BLaER1 (cell line): ENCODE results near the gene MYO1D.
A peak's percentile ranks its signal among the peaks of the same experiment; 100 is the strongest.

Experiments used
- H3K27ac ChIP-seq: shearing (Covaris generic); formaldehyde crosslinking; 2 replicates; pipeline ENCODE4 v1.8.1; 2022
- H3K27me3 ChIP-seq: shearing (Covaris generic); formaldehyde crosslinking; 2 replicates; pipeline ENCODE4 v1.8.1; 2022
- H3K36me3 ChIP-seq: shearing (Covaris generic); formaldehyde crosslinking; 2 replicates; pipeline ENCODE4 v1.8.1; 2022
- H3K4me1 ChIP-seq: shearing (Covaris generic); formaldehyde crosslinking; 2 replicates; pipeline ENCODE4 v1.8.1; 2022
- H3K4me2 ChIP-seq: shearing (Covaris generic); formaldehyde crosslinking; 2 replicates; pipeline ENCODE4 v1.8.1; 2022
- H3K4me3 ChIP-seq: shearing (Covaris generic); formaldehyde crosslinking; 2 replicates; pipeline ENCODE4 v1.8.1; 2022
- H3K9ac ChIP-seq: shearing (Covaris generic); formaldehyde crosslinking; 2 replicates; pipeline ENCODE4 v1.8.1; 2022
- H3K9me3 ChIP-seq: shearing (Covaris generic); formaldehyde crosslinking; 2 replicates; pipeline ENCODE4 v1.8.1; 2022
- H4K20me1 ChIP-seq: shearing (Covaris generic); formaldehyde crosslinking; 2 replicates; pipeline ENCODE4 v1.8.1; 2022
- Cebpa-rat ChIP-seq: shearing (Covaris generic); IDR thresholded peaks from 2 replicates; pipeline ENCODE4 v1.8.1; 2022

MYO1D gene

GRCh38 chr17:32784113-32784512 lies 92.8 kb downstream of the MYO1D start:
- no peak for TF ChIP-seq Cebpa-rat
- Histone ChIP-seq H3K36me3 (no peaks in the 10 kb centered on the region), H3K27ac (no peak overlapping the region), H3K9me3 (0 out of 2 replicates have a peak, but pooled peaks cover 3% of the 10 kb centered on the region), H3K4me1 (no peaks in the 10 kb centered on the region), H3K4me3 (no peak overlapping the region), H3K9ac (no peak overlapping the region), H3K4me2 (no peak overlapping the region), H4K20me1 (peaks cover 5% of the 10 kb centered on the region; the same call in 1 of the 2 replicates), H3K27me3 (no peaks in the 10 kb centered on the region)

- H3K4me2 ChIP-seq = no peak overlapping the region
Measured at GRCh38 chr17:32783602-32784001, 93.3 kb downstream of the MYO1D start.

GRCh38 chr17:32780721-32781120 lies 96.2 kb downstream of the MYO1D start:
- Histone ChIP-seq H3K9me3 (no peaks in the 10 kb centered on the region), H3K4me2 (no peak overlapping the region), H4K20me1 (peaks cover 5% of the 10 kb centered on the region; the same call in 1 of the 2 replicates), H3K9ac (no peak overlapping the region), H3K27me3 (no peaks in the 10 kb centered on the region), H3K36me3 (no peaks in the 10 kb centered on the region), H3K27ac (no peak overlapping the region), H3K4me3 (no peak overlapping the region), H3K4me1 (no peaks in the 10 kb centered on the region)
- no peak for TF ChIP-seq Cebpa-rat

More at GRCh38 chr17:32783602-32784001, 93.3 kb downstream of the MYO1D start:
- no peak for TF ChIP-seq Cebpa-rat
- no peak overlapping the region for H3K4me3 ChIP-seq
- no peak overlapping the region for H3K9ac ChIP-seq
- no peaks in the 10 kb centered on the region for H3K27me3 ChIP-seq
- H3K36me3 ChIP-seq = no peaks in the 10 kb centered on the region
- 0 out of 2 replicates have a peak, but pooled peaks cover 1% of the 10 kb centered on the region for H3K9me3 ChIP-seq
- H4K20me1 ChIP-seq = peaks cover 5% of the 10 kb centered on the region; the same call in 1 of the 2 replicates
- no peaks in the 10 kb centered on the region for H3K4me1 ChIP-seq
- H3K27ac ChIP-seq = no peak overlapping the region

- TF ChIP-seq Cebpa-rat = no peak
- Histone ChIP-seq H3K9ac (no peak overlapping the region), H3K27ac (no peak overlapping the region), H3K9me3 (no peaks in the 10 kb centered on the region), H3K4me1 (no peaks in the 10 kb centered on the region), H3K27me3 (no peaks in the 10 kb centered on the region), H3K4me2 (no peak overlapping the region), H3K4me3 (no peak overlapping the region), H4K20me1 (peaks cover 4% of the 10 kb centered on the region; the same call in 1 of the 2 replicates), H3K36me3 (no peaks in the 10 kb centered on the region)
Measured at GRCh38 chr17:32777922-32778321, 99.0 kb downstream of the MYO1D start.

- Histone ChIP-seq H3K27ac (no peak overlapping the region), H4K20me1 (no peaks in the 10 kb centered on the region), H3K36me3 (no peaks in the 10 kb centered on the region), H3K4me2 (no peak overlapping the region), H3K9me3 (no peaks in the 10 kb centered on the region), H3K9ac (no peak overlapping the region), H3K27me3 (no peaks in the 10 kb centered on the region), H3K4me1 (peaks cover 4% of the 10 kb centered on the region; the same call in 1 of the 2 replicates), H3K4me3 (no peak overlapping the region)
- no peak for TF ChIP-seq Cebpa-rat
Measured at GRCh38 chr17:32777436-32777835, 99.5 kb downstream of the MYO1D start.

- H3K4me3 ChIP-seq = no peak overlapping the region
Measured at GRCh38 chr17:32774695-32775084, 102.2 kb downstream of the MYO1D start.

GRCh38 chr17:32773856-32774694 lies 102.8 kb downstream of the MYO1D start:
- H3K4me3 ChIP-seq = no peak overlapping the region
- no peaks in the 10 kb centered on the region for H3K9me3 ChIP-seq
- no peaks in the 10 kb centered on the region for H4K20me1 ChIP-seq
- peaks cover 5% of the 10 kb centered on the region; the same call in 1 of the 2 replicates for H3K4me1 ChIP-seq
- TF ChIP-seq Cebpa-rat = no peak
- H3K27me3 ChIP-seq = no peaks in the 10 kb centered on the region
- H3K4me2 ChIP-seq = no peak overlapping the region
- H3K36me3 ChIP-seq = no peaks in the 10 kb centered on the region
- H3K27ac ChIP-seq = no peak overlapping the region
- H3K9ac ChIP-seq = no peak overlapping the region

More at GRCh38 chr17:32774695-32775084, 102.2 kb downstream of the MYO1D start:
- H3K36me3 ChIP-seq = no peaks in the 10 kb centered on the region
- H3K9ac ChIP-seq = no peak overlapping the region
- no peak overlapping the region for H3K27ac ChIP-seq
- no peak for TF ChIP-seq Cebpa-rat
- H3K9me3 ChIP-seq = no peaks in the 10 kb centered on the region
- H3K4me1 ChIP-seq = peaks cover 5% of the 10 kb centered on the region; the same call in 1 of the 2 replicates
- no peaks in the 10 kb centered on the region for H4K20me1 ChIP-seq
- H3K4me2 ChIP-seq = no peak overlapping the region
- no peaks in the 10 kb centered on the region for H3K27me3 ChIP-seq

GRCh38 chr17:32772453-32773025 lies 104.4 kb downstream of the MYO1D start:
- Histone ChIP-seq H3K4me3 (no peak overlapping the region), H3K9me3 (no peaks in the 10 kb centered on the region), H3K27ac (no peak overlapping the region), H4K20me1 (no peaks in the 10 kb centered on the region), H3K9ac (no peak overlapping the region), H3K4me1 (peaks cover 5% of the 10 kb centered on the region; the same call in 1 of the 2 replicates), H3K4me2 (no peak overlapping the region), H3K27me3 (no peaks in the 10 kb centered on the region), H3K36me3 (no peaks in the 10 kb centered on the region)
- TF ChIP-seq Cebpa-rat = 0 out of 2 replicates have a peak, but pooled peaks have one; percentile 27

GRCh38 chr17:32771396-32771795 lies 105.5 kb downstream of the MYO1D start:
- Histone ChIP-seq H3K27me3 (no peaks in the 10 kb centered on the region), H3K9me3 (no peaks in the 10 kb centered on the region), H3K9ac (no peak overlapping the region), H3K36me3 (no peaks in the 10 kb centered on the region), H3K4me3 (no peak overlapping the region), H3K4me2 (no peak overlapping the region), H4K20me1 (no peaks in the 10 kb centered on the region), H3K4me1 (peaks cover 5% of the 10 kb centered on the region; the same call in 1 of the 2 replicates), H3K27ac (no peak overlapping the region)
- TF ChIP-seq Cebpa-rat = no peak

GRCh38 chr17:32769846-32770245 lies 107.1 kb downstream of the MYO1D start:
- H3K36me3 ChIP-seq = no peaks in the 10 kb centered on the region
- H3K27ac ChIP-seq = no peak overlapping the region
- H3K9me3 ChIP-seq = no peaks in the 10 kb centered on the region
- no peak overlapping the region for H3K4me2 ChIP-seq
- no peaks in the 10 kb centered on the region for H4K20me1 ChIP-seq
- no peak for TF ChIP-seq Cebpa-rat
- H3K9ac ChIP-seq = no peak overlapping the region
- peaks cover 5% of the 10 kb centered on the region; the same call in 1 of the 2 replicates for H3K4me1 ChIP-seq
- H3K4me3 ChIP-seq = no peak overlapping the region
- no peaks in the 10 kb centered on the region for H3K27me3 ChIP-seq
